ENCODE data around the gene TMEM178A. TPM values are rescaled to one million over a fixed set of nuclear protein-coding genes. Genes with fewer than 3 reads are reported as not detected.

TMEM178A gene
- total RNA-seq, 2 experiments from 2014 or later, result 0.22 to 0.53 TPM

DNA sequence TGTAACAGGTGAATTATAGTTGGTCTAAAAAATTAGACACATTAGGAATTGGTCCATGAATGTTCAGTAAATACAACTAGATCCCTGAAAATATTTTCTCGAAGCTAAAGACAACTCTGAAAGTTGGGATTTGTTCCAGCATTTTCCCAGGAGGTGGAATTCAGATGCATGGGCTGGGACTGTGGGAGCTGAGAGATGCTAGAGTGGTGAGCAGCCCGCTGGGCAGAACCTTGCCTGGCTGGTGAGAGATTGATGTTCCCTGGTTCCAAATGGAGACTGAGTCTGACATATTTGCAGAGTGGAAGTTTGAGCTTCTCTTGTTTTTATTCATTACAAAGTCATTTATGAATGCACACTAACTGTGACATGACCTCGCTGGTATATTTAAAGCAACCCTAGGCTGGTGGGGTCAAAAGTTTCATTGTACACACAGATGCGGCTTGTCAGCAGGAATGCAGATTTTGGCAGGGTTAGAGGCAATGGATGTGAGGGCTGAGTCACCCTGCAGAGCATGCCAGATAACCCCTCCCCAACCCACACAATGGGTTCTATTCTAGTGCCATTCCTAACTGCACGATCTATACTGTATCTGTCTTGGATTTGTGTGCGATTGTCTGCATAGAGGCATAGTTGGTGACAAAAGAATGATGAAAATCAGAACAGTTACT, 23.5 kb upstream of the TMEM178A start:
- no peak for ATAC-seq (ENCODE audit: poor library complexity)
- Histone ChIP-seq H3K9me3 (ENCODE audit: control insufficient read depth in 1 of 2, insufficient read depth in 1 of 2, low read length in 2 of 2) (no peaks in the 10 kb centered on the region), H3K36me3 (ENCODE audit: insufficient read depth, low read length) (no peaks in the 10 kb centered on the region), H3K27me3 (ENCODE audit: control insufficient read depth in 1 of 2, insufficient read depth in 2 of 2, low read length in 2 of 2) (no peaks in the 10 kb centered on the region), H3K27ac (ENCODE audit: low read depth in 1 of 2, low read length in 2 of 2) (no peak overlapping the region), H3K4me3 (ENCODE audit: low read length) (no peak overlapping the region), H3K4me1 (ENCODE audit: insufficient read depth, low read length) (no peaks in the 10 kb centered on the region)
- intact Hi-C loops (cut with DNase I, micrococcal nuclease), result no loop called here
- Mint-ChIP-seq H3K4me3 (no peak overlapping the region), H3K27me3 (no peaks in the 10 kb centered on the region), H3K4me1 (ENCODE audit: low read depth) (no peaks in the 10 kb centered on the region), H3K27ac (no peak overlapping the region), H3K9me3 (no peaks in the 10 kb centered on the region), H3K36me3 (ENCODE audit: low read depth) (no peaks in the 10 kb centered on the region)
- ChIA-PET POLR2A (no interaction called here), CTCF (no interaction called here)
- TF ChIP-seq, protein P1, sequence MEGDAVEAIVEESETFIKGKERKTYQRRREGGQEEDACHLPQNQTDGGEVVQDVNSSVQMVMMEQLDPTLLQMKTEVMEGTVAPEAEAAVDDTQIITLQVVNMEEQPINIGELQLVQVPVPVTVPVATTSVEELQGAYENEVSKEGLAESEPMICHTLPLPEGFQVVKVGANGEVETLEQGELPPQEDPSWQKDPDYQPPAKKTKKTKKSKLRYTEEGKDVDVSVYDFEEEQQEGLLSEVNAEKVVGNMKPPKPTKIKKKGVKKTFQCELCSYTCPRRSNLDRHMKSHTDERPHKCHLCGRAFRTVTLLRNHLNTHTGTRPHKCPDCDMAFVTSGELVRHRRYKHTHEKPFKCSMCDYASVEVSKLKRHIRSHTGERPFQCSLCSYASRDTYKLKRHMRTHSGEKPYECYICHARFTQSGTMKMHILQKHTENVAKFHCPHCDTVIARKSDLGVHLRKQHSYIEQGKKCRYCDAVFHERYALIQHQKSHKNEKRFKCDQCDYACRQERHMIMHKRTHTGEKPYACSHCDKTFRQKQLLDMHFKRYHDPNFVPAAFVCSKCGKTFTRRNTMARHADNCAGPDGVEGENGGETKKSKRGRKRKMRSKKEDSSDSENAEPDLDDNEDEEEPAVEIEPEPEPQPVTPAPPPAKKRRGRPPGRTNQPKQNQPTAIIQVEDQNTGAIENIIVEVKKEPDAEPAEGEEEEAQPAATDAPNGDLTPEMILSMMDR (IDR thresholded peaks at IDR 0.05), result no peak
- DNase-seq, result no peak

DNA sequence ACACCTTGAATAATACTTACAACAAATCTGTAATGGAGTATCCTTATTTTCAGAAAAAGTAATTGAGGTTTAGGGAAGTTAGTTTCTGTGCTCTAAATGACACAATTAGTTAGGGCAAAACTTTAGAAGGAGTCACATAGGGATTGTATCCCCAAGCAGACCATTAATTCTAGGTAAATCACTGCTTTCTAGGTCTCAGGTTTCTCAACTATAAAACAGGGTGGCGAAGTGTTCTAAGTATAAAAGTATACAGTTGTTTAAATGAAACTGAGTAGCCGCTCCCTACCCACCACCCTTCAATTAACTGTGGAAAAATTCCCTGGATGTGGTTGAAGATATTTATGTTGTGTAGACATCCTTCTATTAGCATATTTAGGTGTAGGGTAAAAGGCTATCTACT, 19.9 kb upstream of the TMEM178A start:
- Histone ChIP-seq H3K36me3 (ENCODE audit: insufficient read depth, low read length) (no peaks in the 10 kb centered on the region), H3K9me3 (ENCODE audit: control insufficient read depth in 1 of 2, insufficient read depth in 1 of 2, low read length in 2 of 2) (no peaks in the 10 kb centered on the region), H3K4me3 (ENCODE audit: low read length) (no peak overlapping the region), H3K27me3 (ENCODE audit: control insufficient read depth in 1 of 2, insufficient read depth in 2 of 2, low read length in 2 of 2) (no peaks in the 10 kb centered on the region), H3K27ac (ENCODE audit: low read depth in 1 of 2, low read length in 2 of 2) (no peak overlapping the region), H3K4me1 (ENCODE audit: insufficient read depth, low read length) (no peaks in the 10 kb centered on the region)
- no peaks in the 10 kb centered on the region for H3K4me1 Mint-ChIP-seq (ENCODE audit: low read depth)
- H3K27me3 Mint-ChIP-seq, result no peaks in the 10 kb centered on the region
- ChIA-PET POLR2A (no interaction called here), CTCF (no interaction called here)
- H3K9me3 Mint-ChIP-seq, result no peaks in the 10 kb centered on the region
- DNase-seq (no peak), ATAC-seq (ENCODE audit: poor library complexity) (no peak)
- no peak overlapping the region for H3K4me3 Mint-ChIP-seq
- intact Hi-C loops (cut with DNase I, micrococcal nuclease), result loop anchor here in 1 of 2 experiments (5.0 kb wide), 1 partner anchor 676 kb away; no protein-coding TSS in a partner anchor
- H3K36me3 Mint-ChIP-seq (ENCODE audit: low read depth), result no peaks in the 10 kb centered on the region
- TF ChIP-seq, protein P1 (IDR thresholded peaks at IDR 0.05), result no peak
- H3K27ac Mint-ChIP-seq, result no peak overlapping the region

DNA sequence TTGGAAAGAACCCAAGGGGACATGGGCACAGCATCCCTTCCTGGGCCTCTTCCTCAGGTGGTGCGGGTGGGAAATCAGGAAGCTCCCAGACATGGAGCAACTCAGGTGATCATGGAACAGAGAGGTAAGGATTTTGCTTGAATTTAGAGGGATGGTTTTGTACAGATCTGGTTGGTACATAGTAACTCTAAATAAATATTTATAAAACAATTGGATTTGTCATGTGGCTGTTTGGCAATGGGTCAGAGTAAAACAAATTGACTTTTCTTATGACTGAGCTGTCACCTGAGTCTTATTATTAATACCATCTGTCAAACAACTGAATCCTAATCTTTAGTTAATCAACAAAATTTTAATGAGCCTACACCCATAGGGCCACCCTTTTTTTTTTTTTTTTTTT, 19.4 kb upstream of the TMEM178A start:
- H3K27ac ChIP-seq (ENCODE audit: low read depth in 1 of 2, low read length in 2 of 2), result no peak overlapping the region
- TF ChIP-seq, protein P1 (IDR thresholded peaks at IDR 0.05), result no peak
- intact Hi-C loops (cut with DNase I, micrococcal nuclease), result loop anchor here in 1 of 2 experiments (5.0 kb wide), 1 partner anchor 676 kb away; no protein-coding TSS in a partner anchor
- H3K4me3 ChIP-seq (ENCODE audit: low read length), result no peak overlapping the region
- no peaks in the 10 kb centered on the region for H3K4me1 Mint-ChIP-seq (ENCODE audit: low read depth)
- H3K4me3 Mint-ChIP-seq, result no peak overlapping the region
- no peaks in the 10 kb centered on the region for H3K9me3 ChIP-seq (ENCODE audit: control insufficient read depth in 1 of 2, insufficient read depth in 1 of 2, low read length in 2 of 2)
- ChIA-PET CTCF (interaction anchor here (0.7 kb wide), 1 partner anchor 348 kb away, joined by 3 read pairs; no protein-coding TSS in a partner anchor), POLR2A (no interaction called here)
- no peaks in the 10 kb centered on the region for H3K36me3 Mint-ChIP-seq (ENCODE audit: low read depth)
- no peaks in the 10 kb centered on the region for H3K27me3 Mint-ChIP-seq
- H3K4me1 ChIP-seq (ENCODE audit: insufficient read depth, low read length), result no peaks in the 10 kb centered on the region
- no peaks in the 10 kb centered on the region for H3K27me3 ChIP-seq (ENCODE audit: control insufficient read depth in 1 of 2, insufficient read depth in 2 of 2, low read length in 2 of 2)
- DNase-seq, result no peak
- no peak overlapping the region for H3K27ac Mint-ChIP-seq
- H3K9me3 Mint-ChIP-seq, result no peaks in the 10 kb centered on the region
- no peaks in the 10 kb centered on the region for H3K36me3 ChIP-seq (ENCODE audit: insufficient read depth, low read length)
- no peak for ATAC-seq (ENCODE audit: poor library complexity)

Data from CD4-positive, alpha-beta T cell (primary cell).